ENCODE data around the gene VGF.
"Not testable (repeated sequence)": the region's sequence is repeated elsewhere in the genome, so short reads cannot be mapped to it uniquely, and the experiment has no call there.

Gene VGF

DNA sequence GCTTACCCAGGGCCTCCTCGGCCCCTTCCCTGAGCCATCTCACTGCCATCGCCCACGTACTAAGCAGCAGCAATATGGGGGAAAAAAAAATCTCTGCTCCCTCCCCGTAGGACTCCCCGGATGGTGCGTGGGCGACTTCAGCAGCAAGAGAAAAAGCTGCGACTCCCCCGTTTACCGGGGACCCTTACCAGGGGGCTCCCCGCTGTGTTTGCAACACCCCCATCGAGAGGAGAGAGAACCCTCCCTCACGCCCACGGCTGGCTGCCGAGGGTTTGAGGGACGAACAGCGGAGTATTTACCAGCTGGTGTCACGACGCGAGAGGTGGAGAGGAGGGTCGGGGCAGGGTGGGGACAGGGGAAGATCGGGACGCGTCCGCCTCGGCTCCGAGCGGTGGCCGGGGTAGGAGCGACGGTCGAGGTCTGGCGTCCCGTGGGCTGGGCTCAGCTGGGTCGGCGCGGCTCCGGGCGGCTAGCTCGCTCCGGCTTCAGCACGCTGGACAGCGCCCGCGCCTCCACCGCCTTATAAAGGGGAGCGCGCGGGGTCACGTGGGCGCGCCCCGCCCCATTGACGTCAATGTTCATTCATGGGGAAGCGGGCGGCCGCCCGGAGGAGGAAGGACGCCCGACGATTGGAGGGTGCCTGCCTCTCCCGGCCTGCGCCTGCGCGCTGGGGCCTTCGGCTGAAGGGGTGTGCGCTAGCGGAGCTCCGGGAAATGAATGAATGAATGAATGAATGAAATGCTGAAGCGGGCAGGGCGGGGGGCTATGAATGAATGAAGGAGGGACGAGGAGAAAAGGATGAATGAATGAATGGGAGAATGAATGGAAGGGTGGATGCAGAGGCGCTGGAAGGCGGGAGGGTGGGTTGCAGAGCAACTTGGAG, at the start of gene VGF:
TSS of gene VGF (minus strand) at position 495 of the 883 bp plus-strand sequence. CDS start 726 bp downstream, outside the sequence.
- peak; percentile 95 for DNase-seq (ENCODE audit: low read depth)

DNA sequence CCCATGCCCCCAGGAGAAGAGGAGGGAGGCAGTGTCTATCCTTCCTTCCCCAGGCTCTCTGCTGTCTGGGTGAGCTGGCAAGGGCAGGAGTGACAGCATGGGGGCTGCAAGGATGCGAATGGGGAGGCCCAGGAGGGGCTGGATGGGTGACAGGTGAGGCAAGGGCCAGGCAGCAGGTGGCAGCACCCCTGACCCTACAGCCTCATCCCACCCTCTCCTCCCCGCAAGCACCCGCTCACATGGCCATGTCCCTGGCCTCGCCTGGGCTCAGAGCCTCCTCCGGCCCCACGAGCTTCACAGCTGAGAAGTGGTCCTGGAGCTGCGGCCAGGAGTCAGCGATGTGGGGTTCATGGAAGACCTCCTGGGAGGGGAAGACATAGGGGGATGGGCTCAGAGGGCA, 46.6 kb upstream of the VGF start:
- no peak for DNase-seq (ENCODE audit: low read depth)

DNA sequence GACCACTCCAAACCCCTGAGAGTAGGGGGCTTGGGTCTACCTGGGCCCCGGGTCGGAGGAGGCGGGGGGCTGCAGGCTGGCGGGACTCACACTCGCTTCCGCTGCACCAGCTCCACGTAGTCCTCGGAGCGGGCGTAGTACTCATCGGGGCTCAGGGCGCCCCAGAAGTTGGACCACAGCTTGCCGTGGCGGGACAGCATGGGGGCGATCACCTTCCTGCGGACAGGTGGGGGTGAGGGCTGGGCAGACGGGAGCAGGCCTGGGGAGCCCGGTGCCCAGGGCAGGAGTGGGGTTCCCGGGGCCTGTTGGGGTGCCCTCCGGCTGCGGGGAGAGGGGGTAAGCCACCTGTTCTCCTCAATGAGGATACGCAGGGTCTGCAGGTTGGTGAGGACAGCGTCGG, 46.1 kb upstream of the VGF start:
- DNase-seq (ENCODE audit: low read depth) = no peak

DNA sequence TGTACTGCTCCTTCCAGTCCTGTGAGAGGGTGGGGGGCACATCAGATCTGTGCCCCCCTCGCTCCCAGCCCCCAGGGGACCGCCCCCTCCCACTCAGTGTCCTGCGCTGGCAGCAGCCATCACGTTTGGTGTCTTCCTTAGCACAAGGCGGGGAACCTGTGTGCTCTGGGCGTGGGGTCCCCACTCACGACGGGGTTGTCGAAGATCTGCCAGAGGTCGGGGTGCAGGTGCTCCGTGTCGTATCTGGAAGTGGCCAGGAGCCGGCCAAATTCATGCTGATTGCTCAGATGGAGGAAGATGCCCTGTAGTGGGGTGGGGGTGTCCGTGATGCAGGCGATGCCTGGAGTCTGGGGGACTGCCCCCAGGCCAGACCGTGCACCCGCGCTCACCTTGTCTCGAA, 44.8 kb upstream of the VGF start:
- no peak for DNase-seq (ENCODE audit: low read depth)

DNA sequence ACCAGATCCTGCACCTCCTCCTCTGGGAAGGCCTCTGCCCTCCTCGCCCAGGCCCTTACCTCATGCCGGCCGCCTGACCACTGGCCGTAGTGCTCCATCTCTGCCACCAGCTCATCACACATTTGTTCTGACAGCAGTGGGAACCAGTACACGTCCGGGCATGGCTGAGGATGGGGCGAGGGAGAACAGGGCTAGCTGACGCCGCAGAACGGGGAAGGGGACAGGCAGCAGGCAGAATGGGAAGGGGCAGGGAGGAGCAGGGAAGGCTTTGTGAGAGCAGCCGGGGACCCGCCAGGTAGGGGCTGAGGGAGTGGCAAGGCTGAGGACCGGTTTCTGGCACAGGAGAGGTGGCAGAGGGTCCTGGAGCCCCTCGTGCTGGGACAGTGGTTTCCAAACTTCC, 43.4 kb upstream of the VGF start:
- no peak for DNase-seq (ENCODE audit: low read depth)

DNA sequence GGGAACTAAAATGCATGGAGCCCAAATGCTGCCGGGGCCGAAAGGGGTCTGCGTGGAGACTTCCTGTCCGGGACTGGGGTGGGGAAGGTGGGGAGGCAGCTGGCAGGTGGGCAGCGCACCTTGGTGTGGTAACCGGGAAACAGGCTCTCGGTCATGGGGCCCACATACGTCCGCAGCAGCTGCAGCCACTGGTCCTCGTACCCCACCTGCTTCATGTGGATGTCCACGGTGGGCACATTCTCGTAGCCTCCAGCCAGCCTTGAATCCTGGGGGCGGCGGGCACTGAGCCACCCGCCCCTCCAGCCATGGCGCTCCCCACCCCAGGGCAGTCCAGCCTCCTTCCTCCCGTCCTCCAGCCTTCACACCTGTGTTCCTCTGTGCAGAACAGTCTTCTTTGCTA, 42.1 kb upstream of the VGF start:
- no peak for DNase-seq (ENCODE audit: low read depth)

DNA sequence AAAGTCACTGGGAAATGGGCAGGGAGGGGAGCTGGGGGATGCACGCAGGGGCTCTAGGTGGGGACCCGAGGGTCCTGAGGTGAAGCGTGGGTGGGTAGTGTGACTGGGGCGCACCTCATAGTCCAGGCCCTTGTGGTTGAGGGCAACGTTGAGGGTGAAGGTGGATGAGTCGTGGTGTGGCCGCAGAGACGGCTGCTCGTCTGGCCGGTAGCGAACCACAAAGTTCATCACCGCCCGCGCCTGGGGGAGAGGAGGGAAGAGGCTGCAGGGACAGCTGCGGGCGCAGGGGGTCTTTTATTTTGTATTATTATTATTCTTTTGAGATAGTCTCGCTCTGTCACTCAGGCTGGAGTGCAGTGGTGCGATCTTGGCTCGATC, 41.3 kb upstream of the VGF start:
- peak; percentile 18 for DNase-seq (ENCODE audit: low read depth)

DNA sequence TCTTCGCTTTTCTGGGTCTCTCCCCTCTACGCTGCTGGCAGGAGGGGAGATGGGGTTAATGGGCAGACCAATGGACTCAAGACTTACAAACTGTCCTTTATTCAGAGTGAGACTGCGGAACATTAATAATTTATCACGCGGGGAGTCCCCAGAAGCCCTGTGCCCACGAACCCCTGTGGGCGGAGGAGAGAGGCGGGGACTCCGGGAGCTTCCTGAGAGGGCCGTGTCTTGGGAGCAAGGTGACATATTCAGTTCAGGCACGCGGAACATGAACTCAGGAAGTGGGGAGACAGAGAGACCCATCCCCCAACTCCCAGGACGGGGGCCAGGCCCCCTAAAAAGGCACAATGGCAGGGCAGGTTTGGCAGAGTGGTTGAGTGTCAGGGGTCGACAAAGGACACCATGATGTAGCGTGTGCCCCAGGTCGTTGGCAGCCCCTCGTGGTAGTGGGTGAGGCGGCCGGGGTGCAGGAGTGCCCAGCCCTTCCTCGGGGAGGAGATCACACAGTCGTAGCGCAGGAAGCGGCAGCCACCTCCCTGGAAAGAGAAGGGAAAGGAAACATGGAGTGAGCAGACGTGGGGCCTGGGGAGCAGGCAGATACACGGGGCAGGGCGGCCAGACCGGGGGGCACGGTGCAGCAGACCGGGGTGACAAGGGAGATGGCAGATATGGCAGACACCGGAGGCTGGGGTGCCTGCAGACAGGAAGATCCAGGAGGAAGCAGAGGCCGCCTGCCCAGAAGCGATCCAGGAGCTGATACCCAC, 40.7 kb upstream of the VGF start:
- DNase-seq (ENCODE audit: low read depth) = no peak

DNA sequence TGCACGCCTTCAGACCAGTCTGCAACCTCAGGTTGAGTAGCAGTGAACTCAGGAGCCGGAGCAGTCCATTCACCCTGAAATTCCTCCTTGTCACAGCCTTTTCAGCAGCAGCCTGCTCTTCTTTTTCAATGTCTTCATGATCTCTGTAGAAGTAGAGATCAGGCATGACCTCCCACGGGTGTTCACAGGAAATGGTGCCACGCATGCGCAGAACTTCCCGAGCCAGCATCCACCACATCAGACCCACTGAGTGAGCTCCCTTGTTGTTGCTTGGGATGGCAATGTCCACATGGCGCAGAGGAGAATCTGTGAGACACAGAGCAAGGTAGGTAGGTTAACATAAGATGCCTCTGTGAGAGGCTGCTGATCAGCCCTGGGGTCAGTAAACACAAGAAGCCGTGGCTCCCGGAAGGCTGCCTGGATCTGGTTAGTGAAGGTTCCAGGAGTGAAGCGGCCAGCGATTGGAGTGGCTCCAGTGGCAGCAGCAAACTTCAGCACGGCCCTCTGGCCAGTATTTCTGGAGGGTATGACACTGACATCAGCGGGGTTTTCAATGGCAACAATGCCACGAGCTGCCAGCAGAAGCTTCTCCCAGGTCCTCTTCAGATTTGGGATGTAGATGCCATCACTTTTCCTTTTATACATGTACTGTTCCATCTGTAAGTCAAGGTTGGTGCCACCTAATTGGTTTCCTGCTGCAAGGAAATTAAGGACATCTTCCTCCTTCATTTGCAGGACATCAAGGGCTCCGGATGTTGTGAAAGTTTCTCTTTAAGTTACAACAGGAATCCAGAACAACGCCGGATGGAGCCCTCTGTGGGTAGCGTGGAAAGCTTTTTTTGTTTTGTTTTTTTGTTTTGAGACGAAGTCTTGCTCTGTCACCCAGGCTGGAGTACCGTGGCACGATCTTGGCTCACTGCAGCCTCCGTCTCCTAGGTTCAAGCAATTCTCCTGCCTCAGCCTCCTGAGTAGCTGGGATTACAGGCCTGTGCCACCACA, 38.7 kb upstream of the VGF start:
- DNase-seq (ENCODE audit: low read depth) = peak; percentile 13

DNA sequence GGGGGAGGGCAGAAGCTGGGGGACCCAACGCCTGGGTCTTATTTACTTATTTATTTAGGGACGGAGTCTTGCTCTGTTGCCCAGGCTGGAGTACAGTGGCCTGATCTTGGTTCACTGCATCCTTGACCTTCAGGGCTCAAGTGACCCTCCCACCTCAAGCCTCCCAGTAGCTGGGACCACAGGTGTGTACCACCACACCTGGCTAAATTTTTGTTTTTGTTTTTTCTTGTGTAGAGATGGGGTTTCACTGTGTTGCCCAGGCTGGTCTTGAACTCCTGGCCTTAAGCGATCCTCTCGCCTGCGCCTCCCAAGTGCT, 37.2 kb upstream of the VGF start:
- no peak for DNase-seq (ENCODE audit: low read depth)

DNA sequence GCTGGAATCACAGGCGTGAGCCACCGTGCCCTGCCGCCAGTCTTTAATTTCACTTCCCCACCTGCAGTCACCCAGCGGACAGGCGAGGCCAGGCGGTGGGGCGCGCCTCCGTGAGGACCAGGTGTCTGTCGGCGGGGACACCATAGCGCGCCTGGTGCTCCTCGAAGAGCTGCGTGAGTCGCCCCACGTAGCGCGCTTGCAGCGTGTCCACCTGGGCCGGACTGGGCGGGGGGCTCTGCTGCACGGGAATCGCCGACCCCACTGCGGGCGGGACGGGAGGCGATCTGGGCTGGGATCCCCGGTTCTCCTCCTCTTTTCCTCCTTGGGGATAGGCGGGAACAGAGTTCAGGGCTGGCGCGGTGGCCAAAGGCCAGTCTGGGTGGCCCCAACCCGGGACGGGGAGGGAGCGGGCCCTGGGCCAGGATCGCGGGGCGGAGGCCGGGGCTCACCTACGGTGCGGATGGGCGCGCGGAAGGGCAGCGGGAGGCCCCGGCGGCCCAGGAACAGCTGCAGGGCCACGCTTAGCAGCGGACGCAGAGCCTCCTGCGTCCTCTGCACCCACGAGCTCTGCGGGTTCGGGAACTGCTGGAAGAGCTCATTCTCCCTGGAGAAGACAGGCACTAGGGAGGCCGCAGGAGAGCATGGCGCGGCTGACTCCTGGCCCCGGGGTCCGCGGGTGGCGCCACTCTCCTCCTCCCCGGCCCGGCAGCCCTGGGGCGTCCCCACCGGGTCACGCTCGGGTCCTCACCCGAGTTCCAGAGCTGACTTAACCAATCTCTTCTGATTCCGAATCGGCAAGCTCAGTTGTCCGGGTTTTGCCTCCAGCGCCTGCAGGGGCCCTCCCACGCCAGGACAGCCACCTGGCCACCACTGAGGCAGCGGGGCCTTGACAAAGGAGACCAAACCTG, 36.6 kb upstream of the VGF start:
- DNase-seq (ENCODE audit: low read depth) = no peak

DNA sequence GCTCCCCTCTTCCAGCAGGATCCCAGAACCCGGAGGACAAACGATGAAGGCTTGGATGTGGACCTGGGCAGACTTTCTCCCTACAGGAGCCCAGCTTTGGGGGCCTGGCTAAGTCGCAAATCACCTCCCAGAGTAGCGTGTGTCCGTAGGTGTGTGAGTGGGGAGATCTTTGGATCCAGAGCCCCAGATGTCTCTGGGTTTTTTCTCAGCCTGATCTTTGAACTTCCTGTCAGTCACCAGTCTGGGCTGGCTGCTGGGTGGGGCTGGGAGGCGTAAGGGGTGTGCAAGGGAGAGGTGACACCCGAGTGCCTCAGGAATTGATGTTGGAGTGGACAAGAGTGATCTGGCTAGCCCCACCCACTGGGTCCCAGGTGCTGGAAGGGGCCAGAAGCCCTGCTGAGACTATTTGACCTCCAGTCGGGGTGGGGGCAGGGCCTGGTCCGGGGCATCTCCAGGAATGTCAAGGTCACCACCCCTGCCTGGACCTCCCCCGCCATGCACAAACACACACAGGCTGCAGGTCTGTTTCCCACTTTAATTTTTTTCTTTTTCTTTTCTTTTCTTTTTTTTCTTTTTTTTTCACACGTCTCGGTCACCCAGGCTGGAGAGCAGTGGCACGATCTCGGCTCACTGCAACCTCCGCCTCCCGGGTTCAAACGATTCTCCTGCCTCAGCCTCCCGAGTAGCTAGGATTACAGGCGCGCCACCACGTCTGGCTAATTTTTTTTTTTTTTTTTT, 35.7 kb upstream of the VGF start, which contains the start of gene MOGAT3:
TSS of gene MOGAT3 (minus strand) at position 175 of the 738 bp plus-strand sequence. CDS start 182 bp downstream, outside the sequence.
- no peak for DNase-seq (ENCODE audit: low read depth)

DNA sequence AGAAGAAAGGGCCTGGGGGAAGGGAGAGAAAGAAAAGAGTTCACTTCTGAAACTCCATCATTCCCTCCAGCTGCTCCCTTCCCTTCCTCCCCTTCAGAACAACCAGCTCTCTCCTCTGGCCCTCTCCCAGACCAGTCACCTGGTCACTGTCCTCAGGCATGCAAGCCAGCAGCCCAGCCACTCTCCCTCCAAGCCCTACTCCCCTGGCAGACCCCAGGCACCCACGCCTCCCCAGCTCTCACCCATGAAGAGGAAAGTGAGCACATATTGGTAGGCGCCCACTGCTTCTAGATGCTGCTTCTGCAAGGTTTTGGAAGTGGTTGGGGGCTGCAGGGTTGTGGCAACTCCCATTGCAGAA, 35.1 kb upstream of the VGF start:
- DNase-seq (ENCODE audit: low read depth) = no peak

DNA sequence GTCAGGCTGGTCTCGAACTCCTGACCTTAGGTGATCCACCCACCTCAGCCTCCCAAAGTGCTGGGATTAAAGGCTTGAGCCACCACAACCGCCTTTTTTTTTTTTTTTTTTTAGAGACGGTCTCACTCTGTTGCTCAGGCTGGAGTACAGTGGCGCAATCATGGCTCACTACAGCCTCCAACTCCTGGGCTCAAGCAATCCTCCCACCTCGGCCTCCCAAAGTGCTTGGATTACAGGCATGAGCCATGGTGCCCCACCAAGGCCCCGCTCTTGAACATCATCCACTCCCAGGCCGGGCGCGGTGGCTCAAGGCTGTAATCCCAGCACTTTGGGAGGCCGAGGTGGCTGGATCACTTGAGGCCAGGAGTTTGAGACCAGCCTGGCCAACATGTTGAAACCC, 34.2 kb upstream of the VGF start:
- DNase-seq (ENCODE audit: low read depth) = not testable (repeated sequence)

DNA sequence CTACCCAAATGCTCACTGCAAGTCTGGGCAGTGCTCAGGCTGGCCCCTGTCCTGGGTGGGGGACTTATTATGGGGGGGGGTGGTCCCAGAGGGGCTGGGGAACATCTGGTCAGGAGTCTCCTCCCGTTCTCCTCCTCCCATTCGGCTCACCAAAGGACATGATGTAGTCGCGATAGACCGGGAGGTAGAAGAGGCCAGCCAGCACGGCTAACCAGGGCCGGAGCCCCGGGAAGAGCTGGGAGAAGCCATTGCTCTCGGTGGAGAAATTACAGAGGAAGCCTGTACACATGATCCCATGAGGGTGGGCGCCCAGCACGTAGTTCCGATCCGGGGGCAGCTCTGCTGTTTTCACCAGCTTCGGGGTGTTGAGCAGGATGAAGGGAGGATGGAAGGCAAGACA, 33.1 kb upstream of the VGF start:
- DNase-seq (ENCODE audit: low read depth) = no peak

DNA sequence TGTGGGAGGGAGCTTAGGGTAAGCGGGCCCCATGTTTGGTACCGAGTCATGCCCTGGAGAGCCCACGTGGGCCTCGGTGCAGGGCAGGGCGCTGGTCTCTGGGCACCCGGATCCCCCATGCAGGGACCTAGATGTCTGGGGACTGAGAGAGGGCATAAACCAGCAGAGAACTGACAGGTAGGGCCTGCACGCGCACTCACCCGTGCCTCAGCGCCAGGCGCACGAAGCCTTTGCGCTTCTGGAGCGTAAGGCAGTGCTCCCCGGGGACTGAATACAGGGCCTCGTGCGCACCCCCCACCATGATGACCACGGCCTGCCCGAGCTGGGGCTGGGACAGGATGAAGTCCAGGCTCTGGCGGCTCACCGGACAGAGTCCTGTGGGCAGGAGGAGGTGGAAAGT, 32.6 kb upstream of the VGF start:
- no peak for DNase-seq (ENCODE audit: low read depth)

DNA sequence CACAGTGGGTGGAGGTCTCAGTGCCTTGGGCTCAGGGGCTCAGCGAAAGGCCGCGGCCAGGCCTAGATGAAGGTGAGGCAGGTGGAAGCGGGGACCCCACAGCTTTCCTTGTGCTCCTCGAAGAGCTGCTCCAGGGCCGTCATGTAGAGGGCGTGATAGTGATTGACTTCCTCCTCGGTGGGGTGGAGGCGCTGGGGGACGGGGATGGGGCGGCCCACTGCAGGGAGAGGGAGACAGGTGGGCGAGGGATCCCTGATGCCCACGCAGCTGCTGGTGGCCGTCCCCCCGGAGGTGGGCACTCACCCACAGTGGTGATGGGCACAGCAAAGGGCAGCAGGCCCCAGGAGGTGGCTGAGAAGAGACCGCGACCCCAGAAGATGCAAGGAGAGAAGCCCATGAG, 30.5 kb upstream of the VGF start:
- no peak for DNase-seq (ENCODE audit: low read depth)

DNA sequence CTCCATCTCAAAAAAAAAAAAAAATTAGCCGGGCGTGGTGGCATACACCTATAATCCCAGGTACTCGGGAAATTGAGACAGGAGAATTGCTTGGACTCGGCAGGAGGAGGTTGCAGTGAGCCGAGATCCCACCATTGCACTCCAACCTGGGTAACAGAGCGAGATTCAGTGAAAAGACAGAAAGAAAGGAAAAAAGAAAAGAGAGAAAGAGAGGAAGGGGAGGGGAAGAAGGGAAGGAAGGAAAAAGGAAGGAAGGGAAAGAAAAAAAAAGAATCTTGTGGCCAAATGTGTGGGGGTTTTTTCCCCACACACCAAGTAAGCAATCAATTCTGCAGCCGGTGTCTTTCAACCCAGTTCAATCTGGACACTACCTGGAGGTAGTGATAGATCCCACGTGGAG, 23.7 kb upstream of the VGF start:
- no peak for DNase-seq (ENCODE audit: low read depth)

DNA sequence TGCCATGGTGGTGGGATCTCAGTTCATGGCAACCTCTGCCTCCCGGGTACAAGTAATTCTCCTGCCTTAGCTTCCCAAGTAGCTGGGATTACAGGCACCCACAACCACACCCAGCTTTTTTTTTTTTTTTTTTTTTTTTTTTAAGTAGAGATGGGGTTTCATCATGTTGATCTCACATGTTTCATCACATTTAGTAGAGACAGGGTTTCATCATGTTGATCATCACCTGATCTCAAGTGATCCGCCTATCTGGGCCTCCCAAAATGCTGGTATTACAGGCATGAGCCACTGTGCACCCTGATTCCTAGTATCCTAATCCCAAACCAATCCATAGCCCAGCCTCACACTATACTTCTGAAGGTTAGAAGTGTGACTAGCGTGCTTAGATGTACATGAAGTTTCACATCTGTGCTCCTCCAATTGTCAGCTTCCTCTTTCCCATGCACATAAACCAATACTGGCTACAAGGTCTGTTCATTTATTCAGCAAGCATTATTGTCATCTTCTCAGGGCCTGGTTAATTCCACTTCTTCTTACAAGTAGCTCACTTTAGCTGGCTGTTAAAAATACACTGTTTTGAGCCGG, 21.6 kb upstream of the VGF start:
- no peak for DNase-seq (ENCODE audit: low read depth)

DNA sequence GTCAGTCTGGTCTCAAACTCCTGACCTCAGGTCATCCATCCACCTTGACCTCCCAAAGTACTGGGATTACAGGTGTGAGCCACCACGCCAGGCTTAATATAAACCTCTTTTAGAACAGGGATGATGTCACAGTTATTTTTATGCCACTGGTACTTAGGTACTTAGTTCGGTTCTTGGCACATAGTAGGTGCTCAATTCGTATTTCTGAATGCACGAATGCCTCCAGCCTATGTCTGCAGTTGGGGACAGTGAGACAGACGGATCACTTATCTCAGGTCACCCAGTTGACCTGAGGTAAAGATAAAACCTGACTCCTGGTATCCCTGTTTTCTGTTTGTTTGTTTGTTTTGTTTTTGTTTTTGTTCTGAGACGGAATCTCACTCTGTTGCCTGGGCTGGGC, 20.8 kb upstream of the VGF start:
- DNase-seq (ENCODE audit: low read depth) = no peak
